SU-DHL-6 (cell line): Measurements from ENCODE around the gene FSCN2.

ENCODE experiments used
- H2AFZ ChIP-seq: fragments of 200-600 bp; sonication (generic); 2 replicates; pipeline ENCODE4 v1.6.1; 2014; ENCODE audit warnings: low read depth, mild to moderate bottlenecking, moderate library complexity, mixed read lengths, antibody characterized with exemption, low read length; ENCODE audit not compliant: severe bottlenecking
- H3F3A ChIP-seq: fragments of 200-600 bp; shearing (Covaris generic); 2 replicates; pipeline ENCODE4 v1.6.0; 2016; ENCODE audit warnings: antibody characterized with exemption, mild to moderate bottlenecking; ENCODE audit not compliant: insufficient read depth
- H3K27ac ChIP-seq: fragments of 200-600 bp; sonication (generic); 2 replicates; pipeline ENCODE4 v1.5.1; 2016; ENCODE audit warnings: low read depth, mild to moderate bottlenecking, low read length, moderate library complexity, mixed read lengths
- H3K27me3 ChIP-seq: fragments of 200-600 bp; sonication (generic), shearing (Covaris generic); 2 replicates; pipeline ENCODE4 v1.6.0; 2014; ENCODE audit warnings: mild to moderate bottlenecking, low read length
- H3K36me3 ChIP-seq: fragments of 200-600 bp; sonication (generic); 2 replicates; pipeline ENCODE4 v1.6.1; 2014; ENCODE audit warnings: mild to moderate bottlenecking, low read length, mixed read lengths
- H3K4me2 ChIP-seq: fragments of 300-600, 200-600 bp; shearing (Covaris generic), sonication (generic); 2 replicates; pipeline ENCODE4 v1.6.0; 2014; ENCODE audit warnings: low read length, low read depth, mild to moderate bottlenecking; ENCODE audit not compliant: poor library complexity, severe bottlenecking
- H3K4me3 ChIP-seq: fragments of 200-600 bp; sonication (generic); 2 replicates; pipeline ENCODE4 v1.5.1; 2014; ENCODE audit warnings: antibody characterized with exemption, low read length, mild to moderate bottlenecking, mixed read lengths; ENCODE audit not compliant: insufficient read depth, poor library complexity, severe bottlenecking
- H3K79me2 ChIP-seq: fragments of 200-600 bp; sonication (generic); 2 replicates; pipeline ENCODE4 v1.6.1; 2014; ENCODE audit warnings: mild to moderate bottlenecking, low read length, moderate library complexity; ENCODE audit not compliant: insufficient read depth
- H3K9ac ChIP-seq: fragments of 200-600 bp; sonication (generic); 2 replicates; pipeline ENCODE4 v1.7.0; 2014; ENCODE audit warnings: mild to moderate bottlenecking, low read length
- H3K9me2 ChIP-seq: fragments of 200-600 bp; sonication (generic); replicated peaks from 2 replicates; pipeline ENCODE4 v1.6.1; 2014; ENCODE audit warnings: low read length; ENCODE audit not compliant: insufficient read depth
- H3K9me3 ChIP-seq: fragments of 200-600 bp; sonication (generic); 2 replicates; pipeline ENCODE4 v1.6.1; 2014; ENCODE audit warnings: low read length, mixed read lengths; ENCODE audit not compliant: insufficient read depth
- H4K20me1 ChIP-seq: fragments of 200-600 bp; sonication (generic); 2 replicates; pipeline ENCODE4 v1.6.1; 2014; ENCODE audit warnings: low read depth, mild to moderate bottlenecking, antibody characterized with exemption, low read length, moderate library complexity, mixed read lengths
- CTCF ChIP-seq: fragments of 200-600 bp; sonication (generic); IDR thresholded peaks from one replicate; pipeline ENCODE4 v1.5.1; 2017; ENCODE audit warnings: antibody characterized with exemption, mild to moderate bottlenecking, low read length, moderate library complexity; ENCODE audit not compliant: insufficient read depth, poor library complexity, severe bottlenecking
- EZH2phosphoT487 ChIP-seq: fragments of 200-600 bp; sonication (generic), shearing (Covaris generic); conservative IDR thresholded peaks from 2 replicates; pipeline ENCODE4 v1.6.1; 2018; ENCODE audit warnings: mild to moderate bottlenecking, antibody characterized with exemption, low read length, moderate library complexity, mixed read lengths

The FSCN2 gene

GRCh38 chr17:81575836-81576235, 47.7 kb downstream of the FSCN2 start:
- Histone ChIP-seq H3K9me2 (no peaks in the 10 kb centered on the region), H3K9ac (no peak overlapping the region), H3K36me3 (no peaks in the 10 kb centered on the region), H3K4me2 (no peak overlapping the region), H3K27ac (no peak overlapping the region), H4K20me1 (no peaks in the 10 kb centered on the region), H3K79me2 (no peaks in the 10 kb centered on the region), H3K9me3 (no peaks in the 10 kb centered on the region), H2AFZ (no peak overlapping the region), H3F3A (no peaks in the 10 kb centered on the region), H3K4me3 (no peak overlapping the region), H3K27me3 (no peaks in the 10 kb centered on the region)
- no peak for TF ChIP-seq EZH2phosphoT487
- no peak for TF ChIP-seq CTCF

- no peaks in the 10 kb centered on the region for H3K9me3 ChIP-seq
These were observed 48.6 kb downstream of the FSCN2 start for GRCh38 chr17:81576621-81577277.

GRCh38 chr17:81577278-81578000, 49.3 kb downstream of the FSCN2 start:
- H3K4me3 ChIP-seq: no peak overlapping the region
- no peaks in the 10 kb centered on the region for H3K79me2 ChIP-seq
- no peaks in the 10 kb centered on the region for H3K9me3 ChIP-seq
- no peaks in the 10 kb centered on the region for H3K9me2 ChIP-seq
- no peaks in the 10 kb centered on the region for H3F3A ChIP-seq
- no peak overlapping the region for H2AFZ ChIP-seq
- no peak for TF ChIP-seq EZH2phosphoT487
- TF ChIP-seq CTCF: no peak
- H3K4me2 ChIP-seq: no peak overlapping the region
- no peaks in the 10 kb centered on the region for H3K36me3 ChIP-seq
- no peaks in the 10 kb centered on the region for H4K20me1 ChIP-seq
- H3K27me3 ChIP-seq: no peaks in the 10 kb centered on the region
- no peak overlapping the region for H3K27ac ChIP-seq
- no peak overlapping the region for H3K9ac ChIP-seq

More at GRCh38 chr17:81576621-81577277, 48.6 kb downstream of the FSCN2 start:
- no peak overlapping the region for H3K4me3 ChIP-seq
- no peaks in the 10 kb centered on the region for H3K27me3 ChIP-seq
- H3K9me2 ChIP-seq: no peaks in the 10 kb centered on the region
- H3K36me3 ChIP-seq: no peaks in the 10 kb centered on the region
- H4K20me1 ChIP-seq: no peaks in the 10 kb centered on the region
- H3K79me2 ChIP-seq: no peaks in the 10 kb centered on the region
- TF ChIP-seq CTCF (no peak), EZH2phosphoT487 (no peak)
- H3K4me2 ChIP-seq: no peak overlapping the region
- H3K27ac ChIP-seq: no peak overlapping the region
- no peak overlapping the region for H3K9ac ChIP-seq
- H3F3A ChIP-seq: no peaks in the 10 kb centered on the region
- H2AFZ ChIP-seq: no peak overlapping the region
